KMS-11 (cell line): ENCODE measurements around the gene NIT2.
"Not testable (repeated sequence)": the region's sequence is repeated elsewhere in the genome, so short reads cannot be mapped to it uniquely, and the experiment has no call there.

Source experiments
- H2AFZ ChIP-seq: fragments of 200-600 bp; sonication (generic); 2 replicates; pipeline ENCODE4 v1.6.1; 2016; ENCODE audit warnings: antibody characterized with exemption, mixed run types, low read depth
- H3K27ac ChIP-seq: fragments of 200-600 bp; sonication (generic); 2 replicates; pipeline ENCODE4 v1.6.1; 2016; ENCODE audit warnings: mild to moderate bottlenecking, mixed run types
- H3K27me3 ChIP-seq: fragments of 200-600 bp; sonication (generic); 2 replicates; pipeline ENCODE4 v1.6.1; 2017; ENCODE audit warnings: mild to moderate bottlenecking, low read depth, mixed run types, moderate library complexity; ENCODE audit not compliant: insufficient read depth
- H3K36me3 ChIP-seq: fragments of 200-600 bp; sonication (generic); 2 replicates; pipeline ENCODE4 v1.6.1; 2017; ENCODE audit warnings: mild to moderate bottlenecking, mixed run types; ENCODE audit not compliant: insufficient read depth
- H3K4me1 ChIP-seq: fragments of 200-600 bp; sonication (generic); 2 replicates; pipeline ENCODE4 v1.6.1; 2016; ENCODE audit warnings: mild to moderate bottlenecking, low read depth, mixed run types; ENCODE audit not compliant: poor library complexity, severe bottlenecking
- H3K4me2 ChIP-seq: fragments of 200-600 bp; sonication (generic); 2 replicates; pipeline ENCODE4 v1.7.0; 2016; ENCODE audit warnings: mild to moderate bottlenecking, mixed run types
- H3K4me3 ChIP-seq: fragments of 200-600 bp; sonication (generic); IDR thresholded peaks from 2 replicates; pipeline ENCODE4 v1.6.1; 2017; ENCODE audit warnings: low read depth, low read length, mixed read lengths; ENCODE audit not compliant: insufficient read depth
- H3K79me2 ChIP-seq: fragments of 200-600 bp; sonication (generic); 2 replicates; pipeline ENCODE4 v1.6.1; 2016; ENCODE audit warnings: low read depth, mixed run types; ENCODE audit not compliant: insufficient read depth
- H3K9ac ChIP-seq: fragments of 200-600 bp; sonication (generic); 2 replicates; pipeline ENCODE4 v1.6.1; 2016; ENCODE audit warnings: mild to moderate bottlenecking, mixed run types
- H4K20me1 ChIP-seq: fragments of 200-600 bp; sonication (generic); 2 replicates; pipeline ENCODE4 v1.6.1; 2016; ENCODE audit warnings: mild to moderate bottlenecking, mixed run types; ENCODE audit not compliant: insufficient read depth
- CTCF ChIP-seq: fragments of 200-600 bp; sonication (generic); conservative IDR thresholded peaks from 2 replicates; pipeline ENCODE4 v1.6.1; 2017; ENCODE audit warnings: low read depth, mild to moderate bottlenecking, antibody characterized with exemption, low read length, moderate library complexity, mixed read lengths

The NIT2 gene

GRCh38 chr3:100324044-100324443 is 10.5 kb upstream of the NIT2 start:
- TF ChIP-seq CTCF: no peak
- Histone ChIP-seq H3K9ac (no peak overlapping the region), H3K27ac (no peak overlapping the region), H3K36me3 (no peaks in the 10 kb centered on the region), H3K79me2 (no peaks in the 10 kb centered on the region), H3K4me1 (no peaks in the 10 kb centered on the region), H2AFZ (no peak overlapping the region), H4K20me1 (no peaks in the 10 kb centered on the region), H3K27me3 (no peaks in the 10 kb centered on the region), H3K4me3 (no peak overlapping the region), H3K4me2 (no peak overlapping the region)

- Histone ChIP-seq H3K27me3 (no peaks in the 10 kb centered on the region), H3K79me2 (no peaks in the 10 kb centered on the region), H2AFZ (no peak overlapping the region), H3K36me3 (no peaks in the 10 kb centered on the region), H3K4me1 (no peaks in the 10 kb centered on the region), H3K4me2 (no peak overlapping the region), H3K4me3 (no peak overlapping the region), H3K27ac (no peak overlapping the region), H3K9ac (no peak overlapping the region), H4K20me1 (no peaks in the 10 kb centered on the region)
- TF ChIP-seq CTCF: no peak
Observed at GRCh38 chr3:100325827-100326226, 8.7 kb upstream of the NIT2 start.

GRCh38 chr3:100327377-100327776 is 7.2 kb upstream of the NIT2 start:
- H3K4me1 ChIP-seq, H3K4me2 ChIP-seq: not testable (repeated sequence)

GRCh38 chr3:100329800-100330489 is 4.6 kb upstream of the NIT2 start:
- Histone ChIP-seq H3K9ac (no peak overlapping the region), H3K27me3 (no peaks in the 10 kb centered on the region), H2AFZ (no peak overlapping the region)

More at GRCh38 chr3:100327377-100327776, 7.2 kb upstream of the NIT2 start:
- not testable (repeated sequence) for H4K20me1 ChIP-seq, H2AFZ ChIP-seq, H3K27ac ChIP-seq, H3K36me3 ChIP-seq, H3K79me2 ChIP-seq, H3K9ac ChIP-seq, H3K27me3 ChIP-seq, H3K4me3 ChIP-seq

More at GRCh38 chr3:100329800-100330489, 4.6 kb upstream of the NIT2 start:
- Histone ChIP-seq H3K27ac (no peak overlapping the region), H3K36me3 (no peaks in the 10 kb centered on the region), H3K4me1 (no peaks in the 10 kb centered on the region), H3K4me2 (no peak overlapping the region), H3K79me2 (no peaks in the 10 kb centered on the region), H3K4me3 (no peak overlapping the region), H4K20me1 (no peaks in the 10 kb centered on the region)
- TF ChIP-seq CTCF: no peak
